Left lobe of liver (tissue), 2 donors: Measurements from ENCODE around the gene SPSB3. TPM values are rescaled to one million over a fixed set of nuclear protein-coding genes. Genes with fewer than 3 reads are reported as not detected.

Source experiments
- ATAC-seq: fragments of 200-7000 bp; cut with Tn5 transposase; one replicate; pipeline ENCODE4 v1.9.1; 2020; ENCODE audit warnings: mild to moderate bottlenecking, moderate library complexity
- DNase-seq: peaks from one replicate; pipeline ENCODE4 v3.0.0-alpha.2; 2020; ENCODE audit warnings: low spot score
- total RNA-seq: library from RNA; stranded (reverse); gene quantifications from one replicate; pipeline ENCODE4 v1.2.1, GENCODE V29; 2021
- donor health status: DM: no; HTN: no; CAD: no; lungs with moderate emphysema.
- donor health status: DM: no; HTN: yes; CAD: no.

SPSB3 gene
- total RNA-seq, 1 donor from 2014 or later, result 49.1 TPM

DNA sequence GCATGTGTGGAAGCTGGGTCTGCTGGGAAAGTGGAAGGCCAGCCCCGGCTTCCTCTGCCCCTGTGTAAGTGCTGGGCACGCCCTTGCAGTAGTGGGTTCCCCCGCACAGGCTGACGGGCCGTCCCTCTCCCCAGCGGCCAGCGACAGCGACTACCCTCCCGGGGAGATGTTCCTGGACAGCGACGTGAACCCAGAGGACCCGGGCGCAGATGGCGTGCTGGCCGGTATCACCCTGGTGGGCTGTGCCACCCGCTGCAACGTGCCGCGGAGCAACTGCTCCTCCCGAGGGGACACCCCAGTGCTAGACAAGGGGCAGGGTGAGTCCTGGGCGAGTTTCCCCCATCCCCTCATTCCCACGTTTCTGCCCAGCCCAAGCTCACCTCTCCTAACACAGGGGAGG, 16.5 kb downstream of the SPSB3 start:
- DNase-seq (no peak), ATAC-seq (no peak)

- no peak for ATAC-seq
- no peak for DNase-seq
Measured at GRCh38 chr16:1764971-1765370, 17.4 kb downstream of the SPSB3 start.

DNA sequence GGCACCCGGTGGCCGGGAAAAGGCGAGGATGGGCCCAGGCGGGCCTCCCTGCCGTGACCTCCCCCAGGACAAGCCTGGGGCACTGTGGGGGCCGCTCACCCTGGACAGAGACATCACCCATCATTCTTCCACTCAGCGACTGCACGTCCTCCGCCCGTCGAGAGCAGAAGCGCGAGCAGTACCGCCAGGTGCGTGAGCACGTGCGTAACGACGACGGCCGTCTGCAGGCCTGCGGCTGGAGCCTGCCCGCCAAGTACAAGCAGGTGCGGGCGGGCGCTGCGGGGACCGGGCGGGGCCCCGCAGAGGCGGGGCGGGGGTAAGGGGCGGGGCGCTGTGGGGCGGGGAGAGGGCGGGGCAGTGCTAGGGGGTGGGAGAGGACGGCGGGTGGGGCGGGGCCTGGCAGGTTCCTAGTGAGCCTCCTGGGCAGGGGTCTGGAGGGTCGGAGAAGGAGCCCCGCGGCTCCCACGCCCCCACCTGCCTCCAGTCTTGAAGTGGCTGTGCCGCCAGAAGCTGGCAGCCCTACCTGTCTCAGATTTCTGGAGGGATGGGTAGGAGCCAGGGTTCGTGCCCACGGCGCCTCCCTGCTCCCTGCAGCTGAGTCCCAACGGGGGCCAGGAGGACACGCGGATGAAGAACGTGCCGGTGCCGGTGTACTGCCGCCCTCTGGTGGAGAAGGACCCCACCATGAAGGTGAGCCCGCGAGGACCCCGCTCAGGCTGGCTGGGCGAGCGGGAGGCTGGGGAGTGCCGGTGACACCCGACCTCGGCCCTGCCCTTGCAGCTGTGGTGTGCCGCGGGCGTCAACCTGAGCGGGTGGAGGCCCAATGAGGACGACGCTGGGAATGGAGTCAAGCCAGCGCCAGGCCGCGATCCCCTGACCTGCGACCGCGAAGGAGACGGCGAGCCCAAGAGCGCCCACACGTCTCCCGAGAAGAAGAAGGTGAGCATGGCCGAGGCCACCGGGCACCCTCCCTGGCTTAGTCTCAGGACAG, 18.6 kb downstream of the SPSB3 start:
- no peak for ATAC-seq
- no peak for DNase-seq

DNA sequence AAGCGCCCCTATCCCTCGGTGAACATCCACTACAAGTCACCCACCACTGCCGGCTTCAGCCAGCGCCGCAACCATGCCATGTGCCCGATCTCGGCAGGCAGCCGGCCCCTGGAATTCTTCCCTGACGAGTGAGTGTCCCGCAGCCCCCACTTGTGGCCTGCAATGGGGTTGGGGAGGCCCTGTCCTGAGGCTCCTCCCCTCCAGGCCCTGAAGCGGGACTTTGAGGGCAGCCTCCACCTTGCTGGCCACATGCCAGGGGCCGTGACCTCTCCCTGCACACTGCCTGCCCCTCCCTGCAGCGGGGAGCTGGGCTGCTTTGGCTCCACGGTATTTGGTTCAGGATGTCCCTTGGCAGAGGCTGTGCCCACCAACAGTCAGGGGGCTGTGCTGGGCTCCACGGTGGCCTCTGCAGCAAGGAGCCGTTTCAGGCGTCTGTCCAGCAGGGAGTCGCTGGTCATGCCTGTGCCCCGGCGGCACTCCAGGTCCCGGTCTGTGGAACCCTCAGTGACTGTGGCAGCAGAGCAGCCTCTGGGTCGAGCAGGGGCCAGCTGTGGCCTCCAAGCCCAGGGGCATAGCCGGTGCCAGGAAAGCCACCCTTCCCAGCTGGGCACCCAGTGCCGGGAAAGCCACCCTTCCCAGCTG, 19.4 kb downstream of the SPSB3 start:
- ATAC-seq, result peak; percentile 3
- DNase-seq, result no peak

DNA sequence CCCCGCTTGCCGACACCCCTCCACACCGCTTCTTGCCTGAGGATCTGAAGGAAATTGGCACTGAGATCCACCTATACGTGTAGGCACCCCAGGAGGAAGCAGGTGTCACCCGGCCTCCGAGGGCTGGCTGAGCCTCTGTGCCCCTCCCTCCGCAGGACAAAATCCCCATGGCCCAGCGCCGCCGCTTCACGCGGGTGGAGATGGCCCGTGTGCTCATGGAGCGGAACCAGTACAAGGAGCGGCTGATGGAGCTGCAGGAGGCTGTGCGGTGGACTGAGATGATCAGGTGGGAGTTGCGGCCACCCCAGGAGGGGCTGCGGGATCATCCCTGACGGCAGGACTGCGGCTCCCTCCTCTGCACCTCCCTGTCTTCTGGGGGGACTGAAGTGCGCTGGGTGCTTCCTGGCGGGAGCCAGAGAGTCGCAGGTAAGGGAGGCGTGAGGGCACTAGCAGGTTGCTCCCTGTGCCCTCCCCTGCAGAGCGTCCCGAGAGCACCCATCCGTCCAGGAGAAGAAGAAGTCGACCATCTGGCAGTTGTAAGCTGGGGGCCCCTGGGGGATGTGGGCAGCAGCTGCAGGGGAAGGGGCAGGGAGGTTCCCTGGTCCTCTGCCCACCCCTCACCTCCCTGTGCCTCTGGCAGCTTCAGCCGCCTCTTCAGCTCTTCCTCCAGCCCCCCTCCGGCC, 20.0 kb downstream of the SPSB3 start:
- DNase-seq (no peak), ATAC-seq (no peak)

GRCh38 chr16:1761751-1762150, 20.6 kb downstream of the SPSB3 start:
- no peak for DNase-seq
- no peak for ATAC-seq

DNA sequence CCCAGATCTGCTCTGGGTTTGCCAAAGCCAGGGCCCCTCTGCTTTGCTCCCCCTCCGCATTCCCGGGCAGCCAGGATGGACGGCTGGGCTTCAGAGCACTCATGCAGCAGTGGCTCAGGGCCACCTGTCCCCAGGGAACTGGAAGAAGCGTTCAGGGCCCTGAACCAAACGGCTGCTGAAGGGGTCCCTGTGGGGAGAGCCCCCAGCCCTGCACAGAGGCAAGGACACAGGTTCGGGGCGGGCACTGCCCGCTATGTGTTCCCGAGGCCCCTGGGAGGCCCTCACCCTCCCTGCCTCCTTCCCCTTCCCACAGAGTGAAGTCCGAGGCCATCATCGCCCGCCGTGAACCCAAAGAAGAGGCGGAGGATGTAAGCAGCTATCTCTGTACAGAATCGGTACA, 21.5 kb downstream of the SPSB3 start:
- no peak for ATAC-seq
- DNase-seq, result no peak

GRCh38 chr16:1759511-1759910, 22.9 kb downstream of the SPSB3 start:
- no peak for DNase-seq
- no peak for ATAC-seq

DNA sequence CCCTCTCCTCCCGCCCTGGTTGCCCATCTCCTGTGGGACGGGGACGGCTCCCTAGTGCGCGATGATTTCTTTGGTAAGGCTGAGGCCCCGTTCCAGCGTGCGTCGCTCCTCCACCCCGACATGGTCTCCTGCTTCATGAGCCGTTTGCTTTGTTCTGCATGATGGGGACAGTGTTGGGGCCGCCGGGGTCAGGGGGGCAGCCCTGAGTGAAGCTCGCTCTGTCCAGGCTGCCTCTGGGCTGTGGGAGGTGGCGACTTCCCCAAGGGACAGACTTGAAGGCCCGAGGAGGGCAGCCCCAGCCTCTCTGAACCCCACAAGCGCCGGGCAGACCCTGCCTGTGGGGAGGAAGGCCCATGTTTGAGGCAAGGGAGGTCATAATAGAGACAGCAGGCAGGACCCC, 23.4 kb downstream of the SPSB3 start:
- no peak for ATAC-seq

DNA sequence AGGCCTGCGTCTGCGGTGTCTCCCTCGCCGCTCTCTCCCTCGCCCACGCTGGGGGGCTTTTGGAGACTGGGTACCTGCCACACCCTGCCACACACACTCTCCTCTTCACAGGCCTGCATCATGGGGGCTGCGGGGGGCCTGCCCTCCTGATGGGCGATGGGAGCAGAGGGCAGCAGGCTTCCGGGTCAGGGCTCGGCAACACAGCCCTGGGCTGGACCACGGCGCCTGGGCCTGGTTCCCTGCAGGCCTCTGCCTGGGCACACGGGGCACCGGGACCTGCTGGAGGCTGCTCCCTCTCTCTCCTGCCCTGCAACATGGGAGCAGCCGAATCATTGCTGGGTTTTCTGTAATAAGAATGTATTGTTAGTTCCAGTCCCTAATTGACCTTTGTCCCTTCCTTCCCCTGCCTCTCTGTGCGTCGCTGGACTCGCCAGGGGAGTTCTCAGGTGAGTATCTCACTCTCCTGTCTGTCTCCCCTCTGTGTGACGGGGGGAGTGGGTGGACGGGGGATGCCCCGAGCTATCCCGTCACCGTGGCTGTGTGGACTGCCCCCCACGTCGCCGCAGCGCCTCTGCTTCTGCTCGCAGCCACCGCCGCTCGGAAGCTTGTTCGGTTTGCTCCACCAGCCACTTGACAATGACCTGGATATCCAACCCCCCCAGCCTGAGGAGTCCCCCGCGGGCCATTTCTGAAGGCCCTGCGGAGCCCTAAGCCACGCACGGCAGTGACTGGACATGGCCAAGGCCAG, 24.5 kb downstream of the SPSB3 start:
- DNase-seq, result no peak
- ATAC-seq, result no peak

More for the DNA sequence above, 23.4 kb downstream of the SPSB3 start:
- DNase-seq, result no peak

GRCh38 chr16:1754204-1754603, 28.2 kb downstream of the SPSB3 start:
- DNase-seq, result no peak
- no peak for ATAC-seq

GRCh38 chr16:1752853-1753252, 29.5 kb downstream of the SPSB3 start:
- ATAC-seq (no peak), DNase-seq (no peak)

DNA sequence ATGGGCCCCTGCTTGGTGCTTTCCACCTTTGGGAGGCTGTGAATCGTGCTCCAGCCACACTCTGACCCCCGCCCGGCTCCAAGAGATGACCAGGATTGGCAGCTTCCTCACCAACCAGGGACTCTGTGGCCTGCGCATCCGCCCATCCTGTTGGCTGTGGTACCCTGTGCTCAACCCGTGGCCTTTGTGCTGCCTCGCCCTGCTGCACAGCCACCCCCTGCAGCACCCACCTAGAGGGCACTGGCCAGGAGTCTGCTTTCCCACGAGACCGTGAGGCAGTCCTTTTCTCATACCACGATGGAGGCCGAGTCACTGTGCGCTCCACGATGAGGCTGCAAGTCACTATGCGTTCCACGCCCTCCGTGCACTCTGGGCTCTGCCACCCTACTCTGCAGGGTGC, 30.4 kb downstream of the SPSB3 start:
- DNase-seq, result no peak
- ATAC-seq, result no peak

- no peak for ATAC-seq
- no peak for DNase-seq
Measured at GRCh38 chr16:1749152-1750117, 32.9 kb downstream of the SPSB3 start.

GRCh38 chr16:1747934-1748333, 34.4 kb downstream of the SPSB3 start:
- no peak for DNase-seq
- no peak for ATAC-seq

DNA sequence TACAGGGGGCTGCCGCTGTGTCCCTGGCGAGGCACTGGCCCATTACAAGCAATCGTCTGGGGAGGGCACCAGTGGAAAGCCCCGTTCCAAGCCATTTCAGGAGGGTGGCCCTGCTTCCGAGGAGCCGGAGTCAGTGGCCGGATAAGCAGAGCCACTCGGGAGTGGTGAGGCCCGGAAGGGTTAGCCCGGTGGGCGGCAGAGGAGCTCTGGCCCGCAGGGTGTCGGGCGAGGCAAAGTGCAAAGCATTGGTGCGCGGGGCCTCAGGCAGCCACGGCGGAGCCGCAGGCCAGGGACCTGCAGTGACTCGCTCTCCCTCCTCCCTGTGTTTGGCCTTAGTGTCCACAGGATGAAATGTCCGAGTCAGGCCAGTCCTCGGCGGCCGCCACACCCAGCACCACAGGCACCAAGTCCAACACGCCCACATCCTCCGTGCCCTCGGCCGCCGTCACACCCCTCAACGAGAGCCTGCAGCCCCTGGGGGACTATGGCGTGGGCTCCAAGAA, 35.6 kb downstream of the SPSB3 start:
- ATAC-seq, result no peak
- no peak for DNase-seq

DNA sequence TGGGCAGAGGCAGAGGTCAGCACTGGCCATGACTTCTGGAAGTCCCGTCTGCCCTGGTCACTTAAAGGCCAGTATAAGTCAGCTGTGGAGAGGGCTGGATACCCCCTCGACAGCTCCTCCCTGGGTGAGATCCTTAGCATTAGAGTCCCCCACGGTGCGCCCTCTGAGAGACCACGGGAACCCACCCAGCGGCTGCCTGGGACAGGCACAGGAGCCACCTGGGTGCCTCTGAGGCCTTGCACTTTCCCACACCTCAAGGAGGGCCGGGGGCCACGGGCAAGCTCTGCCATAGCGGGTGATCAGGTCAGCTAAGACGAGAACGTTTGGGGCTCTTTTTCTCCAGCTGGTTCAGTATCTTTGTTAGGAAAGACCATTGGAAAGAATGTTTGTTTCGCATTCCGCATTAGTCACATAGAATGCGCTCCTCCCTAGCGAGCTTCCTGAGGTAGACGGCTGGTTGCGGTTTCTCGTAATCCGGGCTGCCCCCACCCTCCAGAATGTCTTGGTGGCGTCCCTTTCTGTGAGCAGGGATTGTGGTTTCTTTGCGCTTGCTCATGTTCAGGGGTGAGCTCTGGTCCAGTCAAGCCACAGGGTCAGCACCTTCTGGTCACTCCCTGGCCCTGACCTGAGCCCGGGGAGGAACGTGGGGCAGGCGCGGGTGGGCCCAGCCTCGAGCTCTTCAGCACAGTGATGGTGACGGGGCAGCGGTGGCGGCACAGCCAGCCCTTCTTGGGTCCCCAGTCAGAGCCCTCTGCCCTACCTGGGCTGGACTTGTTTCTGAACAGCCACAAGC, 36.3 kb downstream of the SPSB3 start:
- ATAC-seq (no peak), DNase-seq (no peak)

DNA sequence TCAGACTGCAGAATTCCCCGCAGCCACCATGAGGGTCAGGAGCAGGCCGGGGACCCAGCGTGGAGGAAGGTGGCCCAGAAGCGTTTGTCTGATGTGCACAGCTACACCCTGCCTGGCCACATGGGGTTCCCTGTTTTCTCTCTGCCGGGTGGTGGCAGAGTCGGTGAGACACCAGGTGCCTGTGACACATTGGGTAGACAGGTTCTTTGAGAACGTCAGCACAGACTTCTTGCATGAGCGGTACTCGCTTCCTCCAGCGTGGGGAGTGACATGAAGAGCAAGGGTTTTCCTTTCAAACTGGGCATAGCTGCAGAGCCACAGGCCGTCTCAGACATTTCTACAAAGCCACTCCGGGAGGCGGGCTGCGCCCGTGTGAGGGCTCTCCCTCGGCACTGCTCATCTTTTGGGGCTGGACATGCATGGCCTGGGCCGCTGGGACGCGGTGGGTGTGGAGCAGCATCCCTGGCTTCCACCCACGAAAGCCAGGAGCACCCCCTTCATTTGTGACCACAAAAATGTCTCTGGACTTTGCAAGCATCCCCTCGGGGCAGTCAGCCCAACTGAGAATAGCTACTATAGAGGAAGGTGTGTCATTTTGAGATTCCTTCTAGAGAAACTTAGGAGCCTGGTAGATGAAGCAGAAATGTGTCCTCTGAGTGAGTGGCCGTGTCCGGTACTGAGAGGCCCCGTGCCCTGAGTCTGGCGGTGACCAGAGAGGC, 37.0 kb downstream of the SPSB3 start:
- ATAC-seq (no peak), DNase-seq (peak; percentile 42)
